Measurements from ENCODE around the gene SLC22A4. TPM values are rescaled to one million over a fixed set of nuclear protein-coding genes. Genes with fewer than 3 reads are reported as not detected.

The SLC22A4 gene
- total RNA-seq, 4 donors from 2014 or later: 0.25 to 1.1 (median 0.61) TPM

GRCh38 chr5:132256783-132257130, 37.4 kb upstream of the SLC22A4 start:
- ATAC-seq: no peak
- peaks cover 5 to 70% (median 41%) of the 10 kb centered on the region in 3 donors for H3K4me1 ChIP-seq
- no peaks in the 10 kb centered on the region for H3K36me3 ChIP-seq
- H3K4me3 ChIP-seq: peak overlapping the region in 1 of 2 donors; percentile 74
- no peak for TF ChIP-seq EP300 (IDR thresholded peaks at IDR 0.05)
- H3K27ac ChIP-seq: peak overlapping the region; percentile 94 to 99 (median 98)
- H3K9me3 ChIP-seq: no peaks in the 10 kb centered on the region
- no peaks in the 10 kb centered on the region for H3K27me3 ChIP-seq
- WGBS, 2 donors (ENCODE audit: low coverage in 1 of 2): 76 to 100% methylated on average over 2 to 6 of the region's 6 CpGs

GRCh38 chr5:132257131-132258101, 36.8 kb upstream of the SLC22A4 start, which contains the start of gene PDLIM4:
Gene PDLIM4 (plus strand): TSS chr5:132257696. CDS start chr5:132257735, 39 bp downstream.
- peak; percentile 48 for ATAC-seq
- H3K27ac ChIP-seq: peak within 1 kb of the TSS; percentile 94 to 99 (median 98)
- WGBS, 2 donors (ENCODE audit: low coverage in 1 of 2): 0 to 67% methylated on average over 3 to 4 of the region's 88 CpGs
- no peaks in the 10 kb centered on the region for H3K9me3 ChIP-seq
- TF ChIP-seq CTCF (IDR thresholded peaks at IDR 0.05) (no peak), POLR2A (IDR thresholded peaks at IDR 0.05) (peak; percentile 70 to 82), POLR2AphosphoS5 (IDR thresholded peaks at IDR 0.05) (peak; percentile 79)
- peaks cover 5 to 76% (median 44%) of the 10 kb centered on the region in 3 donors for H3K4me1 ChIP-seq
- H3K36me3 ChIP-seq: peaks cover 0 to 5% of the 10 kb centered on the region in 2 donors
- no peaks in the 10 kb centered on the region for H3K27me3 ChIP-seq
- H3K4me3 ChIP-seq: peak within 1 kb of the TSS; percentile 67 to 74

- Histone ChIP-seq H3K9me3 (no peaks in the 10 kb centered on the region), H3K27ac (peak overlapping the region; percentile 94 to 99 (median 98)), H3K4me3 (peak overlapping the region; percentile 67 to 74), H3K27me3 (no peaks in the 10 kb centered on the region), H3K36me3 (peaks cover 0 to 15% of the 10 kb centered on the region in 2 donors), H3K4me1 (peaks cover 5 to 86% (median 53%) of the 10 kb centered on the region in 3 donors)
- 0% methylated on average over 1 to 2 of the region's 19 CpGs for WGBS, 2 donors (ENCODE audit: low coverage in 1 of 2)
- TF ChIP-seq CTCF (IDR thresholded peaks at IDR 0.05) (no peak), POLR2A (IDR thresholded peaks at IDR 0.05) (peak in 1 of 2 donors; percentile 35)
- ATAC-seq: peak; percentile 34
Measured at GRCh38 chr5:132258102-132259068, 35.8 kb upstream of the SLC22A4 start.

GRCh38 chr5:132259069-132259851, 34.9 kb upstream of the SLC22A4 start:
- no peaks in the 10 kb centered on the region for H3K9me3 ChIP-seq
- peak overlapping the region; percentile 67 to 74 for H3K4me3 ChIP-seq
- 33% methylated on average over 4 of the region's 24 CpGs; no CpG with 5 or more reads in 1 of the 2 donors for WGBS, 2 donors (ENCODE audit: low coverage in 1 of 2)
- H3K4me1 ChIP-seq: peaks cover 5 to 89% (median 55%) of the 10 kb centered on the region in 3 donors
- TF ChIP-seq EP300 (IDR thresholded peaks at IDR 0.05) (no peak), POLR2A (IDR thresholded peaks at IDR 0.05) (peak; percentile 68 to 72), CTCF (IDR thresholded peaks at IDR 0.05) (no peak), POLR2AphosphoS5 (IDR thresholded peaks at IDR 0.05) (peak; percentile 97)
- peaks cover 0 to 16% of the 10 kb centered on the region in 2 donors for H3K36me3 ChIP-seq
- H3K27me3 ChIP-seq: no peaks in the 10 kb centered on the region
- ATAC-seq: peak; percentile 83
- H3K27ac ChIP-seq: peak overlapping the region; percentile 94 to 99 (median 98)
